ENCODE results near the gene RASSF7.

RASSF7 gene

GRCh38 chr11:587546-587945 lies 26.8 kb downstream of the RASSF7 start:
- DNase-seq = no peak

GRCh38 chr11:587978-588380 lies 27.2 kb downstream of the RASSF7 start:
- peak; percentile 63 to 84 (median 72) for DNase-seq

GRCh38 chr11:589798-590197 lies 29.0 kb downstream of the RASSF7 start:
- no peak for DNase-seq

- no peak for DNase-seq
These were observed 30.2 kb downstream of the RASSF7 start for GRCh38 chr11:590997-591396.

- no peak for DNase-seq
These were observed 31.7 kb downstream of the RASSF7 start for GRCh38 chr11:592501-592900.

GRCh38 chr11:592918-593317 lies 32.1 kb downstream of the RASSF7 start:
- DNase-seq = no peak

- DNase-seq = no peak
These were observed 32.6 kb downstream of the RASSF7 start for GRCh38 chr11:593347-593746.

- DNase-seq = no peak
These were observed 34.6 kb downstream of the RASSF7 start for GRCh38 chr11:595400-595799.

- DNase-seq = no peak
These were observed 35.6 kb downstream of the RASSF7 start for GRCh38 chr11:596374-596773.

- DNase-seq = no peak
These were observed 36.5 kb downstream of the RASSF7 start for GRCh38 chr11:597166-597725.

- no peak for DNase-seq
These were observed 37.4 kb downstream of the RASSF7 start for GRCh38 chr11:598005-598680.

- DNase-seq = no peak
These were observed 40.9 kb downstream of the RASSF7 start for GRCh38 chr11:601573-602245.

GRCh38 chr11:603154-603553 lies 42.4 kb downstream of the RASSF7 start:
- no peak for DNase-seq

- no peak for DNase-seq
These were observed 44.7 kb downstream of the RASSF7 start for GRCh38 chr11:605286-606129.

- DNase-seq = no peak
These were observed 45.5 kb downstream of the RASSF7 start for GRCh38 chr11:606245-606644.

GRCh38 chr11:607020-607780 lies 46.4 kb downstream of the RASSF7 start:
- DNase-seq = no peak

GRCh38 chr11:607971-608659 lies 47.3 kb downstream of the RASSF7 start:
- DNase-seq = no peak

- no peak for DNase-seq
These were observed 48.1 kb downstream of the RASSF7 start for GRCh38 chr11:608791-609251.

GRCh38 chr11:609341-609811 lies 48.6 kb downstream of the RASSF7 start:
- no peak for DNase-seq

GRCh38 chr11:610146-610801 lies 49.5 kb downstream of the RASSF7 start:
- DNase-seq = no peak

Measured in stimulated activated naive CD4-positive, alpha-beta T cell (primary cell).